Frontal cortex (tissue), 4 donors: ENCODE results near the gene CCDC50. TPM values are rescaled to one million over a fixed set of nuclear protein-coding genes. Genes with fewer than 3 reads are reported as not detected.

Experiments
- DNase-seq, 2 donors: peaks; one replicate each; pipeline ENCODE4 v3.0.0; 2012; ENCODE audit warnings: low spot score in 2 of 2
- FAIRE-seq: peaks from 2 replicates; lab custom pipeline; 2012; peaks lifted over from hg19 to GRCh38; lab: Jason Lieb, UNC
- total RNA-seq: library from RNA; depleted of rRNA; stranded (reverse); fragments of >200 nt; gene quantifications from one replicate; pipeline ENCODE4 v1.2.3, GENCODE V29; 2014
- donor health status: control.
- donor health status: control.
- donor health status: control.

CCDC50 gene
- total RNA-seq, 1 donor from 2014 or later, result 83.2 TPM

- FAIRE-seq (no peak), DNase-seq (no peak)
Measured at GRCh38 chr3:191343115-191343514, 13.9 kb downstream of the CCDC50 start.

- no peak for DNase-seq
- FAIRE-seq, result no peak
Measured at GRCh38 chr3:191343913-191344312, 14.7 kb downstream of the CCDC50 start.

DNA sequence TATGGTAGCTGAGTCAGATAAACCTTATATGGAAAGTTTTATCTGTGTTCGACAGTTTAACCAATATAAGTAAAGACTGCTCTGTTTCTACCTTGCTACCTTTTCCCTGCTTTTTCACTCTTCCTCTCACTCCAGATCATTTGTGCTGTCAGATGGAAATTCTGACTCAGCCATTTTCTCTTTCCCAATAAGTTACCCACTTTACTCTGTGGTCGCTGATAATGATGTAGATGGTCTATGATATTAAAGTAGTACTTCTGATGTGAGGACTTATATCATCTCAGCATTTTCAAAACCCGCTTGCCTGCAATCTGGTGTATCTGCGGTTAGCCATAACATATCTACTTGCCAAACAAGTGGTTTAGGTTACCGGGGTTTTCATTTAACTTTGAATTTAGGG, 16.1 kb downstream of the CCDC50 start:
- DNase-seq (no peak), FAIRE-seq (no peak)

GRCh38 chr3:191347228-191347627, 18.0 kb downstream of the CCDC50 start:
- DNase-seq (no peak), FAIRE-seq (no peak)

GRCh38 chr3:191348098-191348497, 18.9 kb downstream of the CCDC50 start:
- no peak for FAIRE-seq
- DNase-seq, result no peak

- DNase-seq, result no peak
- FAIRE-seq, result no peak
Measured at GRCh38 chr3:191350396-191351090, 21.3 kb downstream of the CCDC50 start.

- DNase-seq (no peak), FAIRE-seq (no peak)
Measured at GRCh38 chr3:191352014-191352413, 22.8 kb downstream of the CCDC50 start.

- FAIRE-seq, result no peak
- DNase-seq, result no peak
Measured at GRCh38 chr3:191353022-191353777, 24.0 kb downstream of the CCDC50 start.

- DNase-seq (no peak), FAIRE-seq (no peak)
Measured at GRCh38 chr3:191355406-191355805, 26.2 kb downstream of the CCDC50 start.

- no peak for DNase-seq
- FAIRE-seq, result no peak
Measured at GRCh38 chr3:191356631-191357439, 27.6 kb downstream of the CCDC50 start.

- DNase-seq (no peak), FAIRE-seq (no peak)
Measured at GRCh38 chr3:191357909-191358308, 28.7 kb downstream of the CCDC50 start.

DNA sequence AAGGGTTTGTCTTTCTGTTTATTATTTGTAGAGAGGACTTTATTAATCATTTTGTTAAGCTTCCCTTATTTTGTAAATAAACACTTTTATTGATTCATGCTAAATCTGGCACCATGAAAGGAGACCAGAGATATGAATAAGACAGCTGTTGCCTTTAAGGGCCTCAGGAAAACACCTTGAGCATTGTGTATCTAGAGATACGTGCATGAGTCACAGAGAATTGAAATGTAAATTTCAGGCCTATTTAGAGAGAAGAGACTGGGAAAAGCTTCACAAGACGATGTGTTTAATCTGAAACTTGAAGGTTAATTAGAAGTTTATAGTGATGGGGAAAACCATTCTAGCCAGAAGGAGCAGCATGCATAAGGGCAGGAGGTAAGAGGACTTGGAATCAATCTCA, 29.7 kb downstream of the CCDC50 start:
- no peak for DNase-seq

DNA sequence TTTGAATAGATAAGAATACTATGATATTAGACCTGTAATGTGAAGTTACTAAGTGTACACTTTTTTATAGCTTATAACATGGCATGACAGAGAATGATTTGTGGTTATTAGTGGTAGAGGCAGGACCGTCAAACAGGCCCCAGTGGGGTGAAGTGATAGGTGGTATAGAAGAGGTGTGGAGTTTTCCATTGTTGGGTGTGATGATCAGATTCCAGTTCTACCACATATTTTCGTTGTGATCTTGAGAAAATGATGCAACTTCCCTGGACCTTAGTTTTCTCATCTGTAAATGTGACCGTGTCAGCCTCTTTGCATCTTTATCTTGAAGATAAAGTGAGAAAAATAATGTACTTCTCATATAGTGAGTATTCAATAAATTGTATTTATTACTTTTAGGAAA, 31.4 kb downstream of the CCDC50 start:
- no peak for FAIRE-seq

More for the DNA sequence above, 29.7 kb downstream of the CCDC50 start:
- FAIRE-seq, result no peak

GRCh38 chr3:191361456-191361855, 32.3 kb downstream of the CCDC50 start:
- FAIRE-seq (no peak), DNase-seq (no peak)

More for the DNA sequence above, 31.4 kb downstream of the CCDC50 start:
- no peak for DNase-seq

DNA sequence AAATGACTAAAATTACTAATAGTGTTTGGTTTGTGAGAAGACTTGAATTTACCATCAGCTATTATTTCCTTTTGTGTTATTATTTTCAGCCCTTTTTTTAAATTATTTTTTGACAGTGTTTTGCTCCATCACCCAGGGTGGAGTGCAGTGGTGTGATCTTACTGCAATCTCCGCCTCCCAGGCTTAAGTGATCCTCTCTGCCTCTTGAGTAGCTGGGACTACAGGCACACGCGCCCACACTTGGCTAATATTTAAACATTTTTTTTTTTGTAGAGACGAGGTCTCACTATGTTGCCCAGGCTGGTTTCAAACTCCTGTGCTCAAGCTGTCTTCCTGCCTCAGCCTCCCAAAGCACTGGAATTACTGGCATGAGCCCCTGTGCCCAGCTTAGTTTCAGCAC, 32.8 kb downstream of the CCDC50 start:
- DNase-seq (no peak), FAIRE-seq (no peak)

GRCh38 chr3:191362524-191363090, 33.4 kb downstream of the CCDC50 start:
- DNase-seq (no peak), FAIRE-seq (no peak)

DNA sequence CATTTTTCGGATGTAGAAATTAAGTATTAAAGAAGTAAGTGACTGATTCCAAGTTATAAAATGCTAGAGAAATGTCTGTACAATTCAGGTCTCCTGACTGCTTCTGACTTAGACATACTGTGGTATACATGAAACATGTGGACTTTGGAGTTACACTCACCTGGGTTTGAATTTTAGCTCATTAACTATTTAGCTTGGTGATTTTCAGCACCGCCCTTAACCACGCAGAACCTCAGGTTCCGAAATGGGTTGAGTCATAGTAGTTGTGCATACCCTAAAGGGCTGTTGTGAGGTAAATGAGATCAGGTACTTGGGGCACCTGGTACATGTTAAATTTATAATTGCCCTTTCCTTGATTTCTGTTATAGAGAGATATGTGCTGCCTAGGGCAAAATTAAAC, 34.0 kb downstream of the CCDC50 start:
- FAIRE-seq (no peak), DNase-seq (no peak)

GRCh38 chr3:191366675-191367074, 37.5 kb downstream of the CCDC50 start:
- no peak for FAIRE-seq
- no peak for DNase-seq

DNA sequence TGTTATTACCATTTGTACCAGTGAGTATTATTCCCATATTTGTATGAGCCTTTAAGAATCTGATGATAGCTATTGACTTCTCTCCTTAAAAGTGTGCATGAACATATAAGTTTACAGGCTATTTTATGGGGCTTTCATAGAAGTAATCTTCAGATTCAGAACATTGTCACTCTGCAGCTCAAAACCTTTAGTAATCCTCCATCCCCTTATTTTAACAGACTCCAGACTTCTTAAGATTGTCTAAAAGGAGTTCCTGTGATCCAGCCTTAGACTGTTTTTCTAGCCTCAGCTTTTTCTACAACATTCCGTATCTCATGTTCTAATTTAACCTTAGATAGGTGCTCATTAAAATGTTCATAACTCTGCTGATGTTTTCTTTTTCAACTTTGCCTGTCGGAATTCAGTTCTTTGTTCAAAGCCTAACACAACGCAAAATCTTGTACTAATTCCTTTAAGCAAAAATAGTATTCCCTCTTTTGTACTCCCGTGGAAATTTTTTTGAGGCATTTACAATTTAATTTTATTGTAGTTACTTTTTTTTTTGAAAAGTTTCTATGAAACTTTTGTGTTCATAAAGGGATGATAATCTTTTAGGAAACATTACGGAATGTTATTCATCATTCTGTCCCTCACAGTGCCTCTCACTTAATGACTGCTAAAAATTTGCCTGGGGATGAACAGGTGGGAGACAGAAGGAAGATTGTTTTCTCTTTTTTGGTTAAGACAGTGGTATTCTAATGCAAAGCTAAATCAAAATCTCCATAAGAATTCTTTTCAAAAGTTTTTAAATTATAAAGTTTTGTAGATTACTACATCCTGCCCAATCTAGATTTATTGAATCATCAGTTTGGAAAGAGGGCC, 39.8 kb downstream of the CCDC50 start:
- DNase-seq (no peak), FAIRE-seq (no peak)
